HEK293 (cell line): ENCODE measurements around the gene SLCO4A1.

Experiments
- CTCF ChIP-seq: fragments of 450-650 bp; formaldehyde crosslinking; IDR thresholded peaks from 2 replicates; pipeline ENCODE4 v1.5.1; 2016; ENCODE audit warnings: missing biosample characterization, missing genetic modification characterization
- KLF9 ChIP-seq: fragments of 450-650 bp; formaldehyde crosslinking; IDR thresholded peaks from 2 replicates; pipeline ENCODE4 v1.5.1; 2016; ENCODE audit warnings: missing biosample characterization, missing genetic modification characterization, low read depth
- MEIS1 ChIP-seq: sonication (generic); formaldehyde crosslinking; IDR thresholded peaks from 2 replicates; pipeline ENCODE4 v1.8.1; 2022; ENCODE audit warnings: missing genetic modification reagents, mild to moderate bottlenecking, borderline replicate concordance
- ZNF146 ChIP-seq: fragments of 450-650 bp; formaldehyde crosslinking; IDR thresholded peaks from 2 replicates; pipeline ENCODE4 v1.5.1; 2016; ENCODE audit warnings: missing biosample characterization, missing genetic modification characterization
- ZNF311 ChIP-seq: fragments of 450-650 bp; formaldehyde crosslinking; IDR thresholded peaks from 2 replicates; pipeline ENCODE4 v1.5.1; 2017; ENCODE audit warnings: missing biosample characterization, missing genetic modification characterization, borderline replicate concordance
- ZNF707 ChIP-seq: fragments of 450-650 bp; formaldehyde crosslinking; IDR thresholded peaks from 2 replicates; pipeline ENCODE4 v1.5.1; 2016; ENCODE audit warnings: missing biosample characterization, missing genetic modification characterization

- TF ChIP-seq CTCF = no peak
- TF ChIP-seq ZNF146 (tag by site-specific recombination) = no peak
- no peak for TF ChIP-seq ZNF311
- no peak for TF ChIP-seq ZNF707 (tag by site-specific recombination)
- no peak for TF ChIP-seq MEIS1 (CRISPR knock-in tag)
- TF ChIP-seq KLF9 (tag by site-specific recombination) = no peak
Observed at GRCh38 chr20:62637110-62637509, 5.2 kb upstream of the SLCO4A1 start.
